ENCODE data around the gene ITGA2. TPM values are rescaled to one million over a fixed set of nuclear protein-coding genes. Genes with fewer than 3 reads are reported as not detected.

ITGA2 gene
- total RNA-seq, 2 donors from 2014 or later, result 6.4 to 21.5 TPM

- no peak for DNase-seq (ENCODE audit: low spot score)
- H3K9me3 ChIP-seq, result no peaks in the 10 kb centered on the region
- TF ChIP-seq POLR2AphosphoS5 (IDR thresholded peaks at IDR 0.05) (no peak), CTCF (IDR thresholded peaks at IDR 0.05) (no peak), POLR2A (IDR thresholded peaks at IDR 0.05) (no peak)
- no peak overlapping the region for H3K4me3 ChIP-seq
- no peaks in the 10 kb centered on the region for H3K27me3 ChIP-seq (replicated peaks; ENCODE audit: insufficient read depth)
- intact Hi-C loops (cut with DNase I), result no loop called here
- H3K27ac ChIP-seq, result no peak overlapping the region
- WGBS, result 69% methylated on average over 2 of the region's 2 CpGs
- H3K36me3 ChIP-seq, result peaks cover 0 to 5% of the 10 kb centered on the region in 2 donors
- H3K4me1 ChIP-seq (replicated peaks), result no peaks in the 10 kb centered on the region
These were observed 84.2 kb downstream of the ITGA2 start for GRCh38 chr5:53073348-53073747.

DNA sequence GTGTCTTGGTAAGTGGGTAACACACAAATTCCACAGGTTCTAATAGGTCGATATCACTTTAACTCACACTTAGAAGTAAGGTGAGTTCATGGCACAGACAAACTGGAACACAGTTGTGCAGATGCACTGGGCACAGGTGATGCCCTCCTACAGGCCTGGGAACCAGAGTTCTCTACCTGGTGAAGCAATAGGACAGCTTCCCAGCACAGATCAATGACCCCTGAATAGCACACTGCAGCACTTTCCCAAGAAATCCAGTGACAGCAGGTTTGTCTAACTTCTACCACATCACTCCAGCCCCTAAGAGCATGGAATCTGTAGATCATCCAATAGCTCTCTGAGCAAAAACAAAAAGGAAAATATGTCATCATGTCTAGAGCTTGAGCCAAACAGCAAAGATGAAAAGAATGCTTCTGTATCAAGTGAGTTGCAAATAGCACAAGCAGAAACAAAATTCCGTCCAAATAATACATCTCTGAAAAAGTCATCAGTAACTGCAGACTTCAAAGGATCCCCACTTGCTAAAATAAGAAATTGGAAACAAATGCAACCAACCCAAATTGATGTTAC, 86.9 kb downstream of the ITGA2 start:
- Histone ChIP-seq H3K9me3 (no peaks in the 10 kb centered on the region), H3K27ac (no peak overlapping the region), H3K4me3 (no peak overlapping the region), H3K4me1 (replicated peaks) (no peaks in the 10 kb centered on the region), H3K27me3 (replicated peaks; ENCODE audit: insufficient read depth) (no peaks in the 10 kb centered on the region), H3K36me3 (peaks cover 0 to 5% of the 10 kb centered on the region in 2 donors)
- intact Hi-C loops (cut with DNase I), result no loop called here
- TF ChIP-seq POLR2AphosphoS5 (IDR thresholded peaks at IDR 0.05), result no peak
- no peak for TF ChIP-seq POLR2A (IDR thresholded peaks at IDR 0.05)
- TF ChIP-seq CTCF (IDR thresholded peaks at IDR 0.05), result no peak
- 76% methylated on average over 2 of the region's 2 CpGs for WGBS
- no peak for DNase-seq (ENCODE audit: low spot score)

- no peaks in the 10 kb centered on the region for H3K27me3 ChIP-seq (replicated peaks; ENCODE audit: insufficient read depth)
- TF ChIP-seq CTCF (IDR thresholded peaks at IDR 0.05), result no peak
- no peak for TF ChIP-seq POLR2A (IDR thresholded peaks at IDR 0.05)
- no peak for TF ChIP-seq POLR2AphosphoS5 (IDR thresholded peaks at IDR 0.05)
- no peak overlapping the region for H3K27ac ChIP-seq
- 90% methylated on average over 4 of the region's 4 CpGs for WGBS
- no peaks in the 10 kb centered on the region for H3K4me1 ChIP-seq (replicated peaks)
- peaks cover 0 to 1% of the 10 kb centered on the region in 2 donors for H3K36me3 ChIP-seq
- no peaks in the 10 kb centered on the region for H3K9me3 ChIP-seq
- intact Hi-C loops (cut with DNase I), result no loop called here
- no peak overlapping the region for H3K4me3 ChIP-seq
- DNase-seq (ENCODE audit: low spot score), result no peak
These were observed 91.1 kb downstream of the ITGA2 start for GRCh38 chr5:53080271-53080670.

DNA sequence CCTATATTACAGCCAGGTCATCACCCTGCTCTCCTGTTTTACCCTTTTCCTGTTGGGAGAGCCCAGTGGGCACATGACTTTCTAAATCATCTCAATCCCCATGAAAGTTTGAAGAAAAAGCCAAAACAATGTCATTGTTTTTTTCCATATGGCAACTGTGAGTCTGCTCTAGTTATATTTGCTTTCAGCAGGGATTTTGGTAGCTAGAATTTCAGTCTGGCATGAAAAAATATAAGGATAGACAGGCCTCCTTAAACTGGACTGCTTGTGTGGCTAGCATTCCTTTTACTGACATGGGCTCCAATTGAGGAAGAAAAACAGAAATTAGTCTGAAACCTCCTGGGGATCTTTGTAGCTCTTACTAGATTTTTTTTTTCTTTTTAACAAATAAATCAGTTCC, 94.8 kb downstream of the ITGA2 start:
- no peaks in the 10 kb centered on the region for H3K4me1 ChIP-seq (replicated peaks)
- no peaks in the 10 kb centered on the region for H3K36me3 ChIP-seq
- DNase-seq (ENCODE audit: low spot score), result no peak
- no peaks in the 10 kb centered on the region for H3K27me3 ChIP-seq (replicated peaks; ENCODE audit: insufficient read depth)
- intact Hi-C loops (cut with DNase I), result no loop called here
- no peak for TF ChIP-seq POLR2AphosphoS5 (IDR thresholded peaks at IDR 0.05)
- no peak for TF ChIP-seq POLR2A (IDR thresholded peaks at IDR 0.05)
- no peak for TF ChIP-seq CTCF (IDR thresholded peaks at IDR 0.05)
- no peaks in the 10 kb centered on the region for H3K9me3 ChIP-seq
- H3K4me3 ChIP-seq, result no peak overlapping the region
- no peak overlapping the region for H3K27ac ChIP-seq

- no peak for DNase-seq (ENCODE audit: low spot score)
- Histone ChIP-seq H3K27ac (no peak overlapping the region), H3K9me3 (no peaks in the 10 kb centered on the region), H3K4me1 (replicated peaks) (no peaks in the 10 kb centered on the region), H3K27me3 (replicated peaks; ENCODE audit: insufficient read depth) (no peaks in the 10 kb centered on the region), H3K36me3 (no peaks in the 10 kb centered on the region), H3K4me3 (no peak overlapping the region)
- WGBS, result 58% methylated on average over 4 of the region's 4 CpGs
- intact Hi-C loops (cut with DNase I), result no loop called here
- TF ChIP-seq POLR2A (IDR thresholded peaks at IDR 0.05) (no peak), CTCF (IDR thresholded peaks at IDR 0.05) (no peak), POLR2AphosphoS5 (IDR thresholded peaks at IDR 0.05) (no peak)
These were observed 95.5 kb downstream of the ITGA2 start for GRCh38 chr5:53084546-53085255.

Data from prostate gland (tissue), 2 donors.